C4-2B (cell line): ENCODE measurements around the gene CHPT1.
"Not testable (repeated sequence)": the region's sequence is repeated elsewhere in the genome, so short reads cannot be mapped to it uniquely, and the experiment has no call there.

Source experiments
- H3K27ac ChIP-seq: fragments of 450-650 bp; 2 replicates; pipeline ENCODE4 v1.5.1; 2017
- ZFX ChIP-seq: fragments of 450-650 bp; IDR thresholded peaks from 2 replicates; pipeline ENCODE4 v1.6.1; 2017
- TF ChIP-seq, protein P1 (sequence below): fragments of 450-650 bp; conservative IDR thresholded peaks from 2 replicates; pipeline ENCODE4 v1.5.1; 2017; ENCODE audit warnings: mild to moderate bottlenecking

CHPT1 gene

DNA sequence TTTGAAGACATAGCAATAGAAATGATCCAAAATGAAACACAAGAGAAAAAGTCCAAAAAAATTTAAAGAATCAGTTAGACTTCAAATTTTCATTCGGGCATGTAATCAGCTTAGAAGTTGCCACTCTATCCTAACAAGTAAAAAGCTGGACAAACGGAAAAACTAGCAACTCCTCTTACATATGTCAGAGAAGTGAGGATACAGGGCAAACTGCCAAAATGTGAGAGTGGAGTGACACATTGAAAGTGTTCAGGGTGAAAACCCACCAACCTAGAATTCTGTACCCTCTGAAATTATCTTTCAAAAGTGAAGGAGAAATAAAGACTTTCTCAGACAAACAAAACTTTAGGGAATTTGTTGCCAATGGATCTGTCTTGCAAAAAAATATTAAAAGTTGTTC is 42.0 kb upstream of the CHPT1 start:
- TF ChIP-seq, protein P1, sequence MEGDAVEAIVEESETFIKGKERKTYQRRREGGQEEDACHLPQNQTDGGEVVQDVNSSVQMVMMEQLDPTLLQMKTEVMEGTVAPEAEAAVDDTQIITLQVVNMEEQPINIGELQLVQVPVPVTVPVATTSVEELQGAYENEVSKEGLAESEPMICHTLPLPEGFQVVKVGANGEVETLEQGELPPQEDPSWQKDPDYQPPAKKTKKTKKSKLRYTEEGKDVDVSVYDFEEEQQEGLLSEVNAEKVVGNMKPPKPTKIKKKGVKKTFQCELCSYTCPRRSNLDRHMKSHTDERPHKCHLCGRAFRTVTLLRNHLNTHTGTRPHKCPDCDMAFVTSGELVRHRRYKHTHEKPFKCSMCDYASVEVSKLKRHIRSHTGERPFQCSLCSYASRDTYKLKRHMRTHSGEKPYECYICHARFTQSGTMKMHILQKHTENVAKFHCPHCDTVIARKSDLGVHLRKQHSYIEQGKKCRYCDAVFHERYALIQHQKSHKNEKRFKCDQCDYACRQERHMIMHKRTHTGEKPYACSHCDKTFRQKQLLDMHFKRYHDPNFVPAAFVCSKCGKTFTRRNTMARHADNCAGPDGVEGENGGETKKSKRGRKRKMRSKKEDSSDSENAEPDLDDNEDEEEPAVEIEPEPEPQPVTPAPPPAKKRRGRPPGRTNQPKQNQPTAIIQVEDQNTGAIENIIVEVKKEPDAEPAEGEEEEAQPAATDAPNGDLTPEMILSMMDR, result no peak
- no peak for TF ChIP-seq ZFX
- H3K27ac ChIP-seq, result no peak overlapping the region

DNA sequence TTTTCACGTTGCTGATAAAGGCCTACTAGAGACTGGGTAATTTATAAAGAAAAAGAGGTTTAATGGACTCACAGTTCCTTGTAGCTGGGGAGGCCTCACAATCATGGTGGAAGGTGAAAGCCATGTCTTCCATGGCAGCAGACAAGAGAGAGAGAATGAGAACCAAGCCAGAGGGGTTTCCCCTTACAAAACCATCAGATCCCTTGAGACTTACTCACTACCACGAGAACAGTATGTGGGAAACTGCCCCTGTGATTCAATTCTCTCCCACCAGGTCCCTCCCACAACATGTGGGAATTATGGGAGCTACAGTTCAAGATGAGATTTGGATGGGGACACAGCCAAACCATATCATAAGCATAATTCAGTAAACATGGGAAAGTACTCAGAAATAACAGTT is 36.8 kb upstream of the CHPT1 start:
- not testable (repeated sequence) for H3K27ac ChIP-seq

GRCh38 chr12:101663298-101663697 is 34.1 kb upstream of the CHPT1 start:
- H3K27ac ChIP-seq, result no peak overlapping the region
- TF ChIP-seq, protein P1, result no peak
- TF ChIP-seq ZFX, result no peak

DNA sequence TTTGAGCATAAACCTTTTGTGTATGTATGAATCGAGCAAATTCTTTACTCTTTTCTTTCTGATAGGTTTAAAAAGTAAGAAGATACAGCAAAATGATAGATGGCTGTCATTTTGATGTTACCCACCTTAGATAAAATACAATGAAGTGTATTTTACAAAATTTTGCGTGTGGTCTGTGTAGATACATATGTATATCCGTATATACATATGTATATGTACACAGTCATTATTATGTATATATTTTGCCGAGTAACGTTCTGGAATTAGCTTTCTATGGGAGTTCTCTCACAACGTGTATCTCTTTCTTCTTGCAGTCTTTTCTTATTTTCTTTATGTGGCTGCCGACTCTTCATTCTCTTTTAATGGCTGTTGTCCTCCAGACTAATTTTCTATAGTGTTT is 32.4 kb upstream of the CHPT1 start:
- no peak overlapping the region for H3K27ac ChIP-seq

DNA sequence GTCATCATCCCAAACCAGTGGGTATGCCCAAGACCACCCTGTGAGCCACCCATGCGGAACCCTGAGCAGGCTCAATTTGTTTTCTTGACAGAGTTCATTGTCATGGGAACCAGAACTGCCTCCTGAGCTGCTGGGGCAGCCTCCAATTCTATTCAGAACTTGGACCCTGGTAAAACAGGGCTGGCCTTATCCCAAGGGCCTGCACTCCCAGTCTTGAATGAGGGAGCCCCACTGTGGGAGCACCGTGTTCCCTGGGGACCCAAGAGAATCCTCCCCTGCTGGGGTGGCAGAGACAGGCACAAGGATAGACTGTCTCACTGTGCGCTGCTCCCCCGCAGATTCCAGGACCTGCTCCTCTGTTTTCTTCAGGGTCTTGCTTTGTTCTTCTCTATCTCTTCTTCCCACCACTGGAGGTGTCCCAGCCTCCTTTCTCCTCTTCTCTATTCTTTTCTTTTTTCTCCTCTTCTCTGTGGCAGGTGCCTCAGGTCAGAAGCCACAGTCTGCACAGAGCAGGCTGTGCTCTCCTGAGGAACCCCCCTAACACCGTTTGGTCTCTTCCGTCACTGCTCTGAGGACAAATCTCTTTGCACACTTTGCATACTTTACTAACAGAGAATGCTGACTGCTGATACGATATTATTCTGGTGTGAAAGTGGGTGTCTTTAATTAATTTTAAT is 31.2 kb upstream of the CHPT1 start:
- no peak for TF ChIP-seq ZFX
- TF ChIP-seq, protein P1, result no peak
- H3K27ac ChIP-seq, result no peak overlapping the region

More for the DNA sequence above, 32.4 kb upstream of the CHPT1 start:
- TF ChIP-seq, protein P1, result no peak
- TF ChIP-seq ZFX, result no peak

- no peak overlapping the region for H3K27ac ChIP-seq
- TF ChIP-seq, protein P1, result no peak
- TF ChIP-seq ZFX, result no peak
Observed at GRCh38 chr12:101667591-101667990, 29.8 kb upstream of the CHPT1 start.

- no peak for TF ChIP-seq ZFX
- TF ChIP-seq, protein P1, result peak; percentile 39
- no peak overlapping the region for H3K27ac ChIP-seq
Observed at GRCh38 chr12:101670007-101670671, 27.3 kb upstream of the CHPT1 start.
